Retinal pigment epithelial cell (primary cell): Measurements from ENCODE around the gene ZNHIT1.

ENCODE experiments used
- DNase-seq: peaks from one replicate; pipeline ENCODE4 v3.0.0-alpha.2; 2010; ENCODE audit warnings: low read depth
- H3K4me3 ChIP-seq: 2 replicates; pipeline ENCODE4 v1.5.1; 2011; ENCODE audit warnings: mild to moderate bottlenecking, low read length, control low read depth, moderate library complexity
- TF ChIP-seq, protein P1 (sequence below): conservative IDR thresholded peaks from 2 replicates; pipeline ENCODE4 v1.5.1; 2011; ENCODE audit warnings: low read depth, low read length, control low read depth, inconsistent platforms

Gene ZNHIT1

DNA sequence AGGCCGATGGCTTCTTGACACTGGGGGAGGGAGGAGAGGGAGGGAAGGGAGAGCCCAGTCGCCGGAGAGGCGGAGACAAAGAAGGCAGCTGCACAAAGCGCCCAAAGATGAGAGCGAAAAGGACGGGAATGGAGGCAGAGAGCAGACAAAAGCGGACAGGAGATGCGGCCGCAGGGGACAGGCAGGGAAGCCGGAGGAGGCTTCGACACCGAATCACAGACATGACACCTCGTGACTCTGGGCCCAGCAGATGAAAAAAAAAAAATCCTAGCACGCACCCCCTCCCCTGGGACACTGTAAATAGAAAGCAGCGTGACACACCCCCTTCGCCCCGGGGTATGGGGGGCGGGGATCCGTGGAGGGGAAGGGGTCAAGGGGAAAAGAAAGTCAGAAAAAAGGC, 38.8 kb upstream of the ZNHIT1 start:
- TF ChIP-seq, protein P1, sequence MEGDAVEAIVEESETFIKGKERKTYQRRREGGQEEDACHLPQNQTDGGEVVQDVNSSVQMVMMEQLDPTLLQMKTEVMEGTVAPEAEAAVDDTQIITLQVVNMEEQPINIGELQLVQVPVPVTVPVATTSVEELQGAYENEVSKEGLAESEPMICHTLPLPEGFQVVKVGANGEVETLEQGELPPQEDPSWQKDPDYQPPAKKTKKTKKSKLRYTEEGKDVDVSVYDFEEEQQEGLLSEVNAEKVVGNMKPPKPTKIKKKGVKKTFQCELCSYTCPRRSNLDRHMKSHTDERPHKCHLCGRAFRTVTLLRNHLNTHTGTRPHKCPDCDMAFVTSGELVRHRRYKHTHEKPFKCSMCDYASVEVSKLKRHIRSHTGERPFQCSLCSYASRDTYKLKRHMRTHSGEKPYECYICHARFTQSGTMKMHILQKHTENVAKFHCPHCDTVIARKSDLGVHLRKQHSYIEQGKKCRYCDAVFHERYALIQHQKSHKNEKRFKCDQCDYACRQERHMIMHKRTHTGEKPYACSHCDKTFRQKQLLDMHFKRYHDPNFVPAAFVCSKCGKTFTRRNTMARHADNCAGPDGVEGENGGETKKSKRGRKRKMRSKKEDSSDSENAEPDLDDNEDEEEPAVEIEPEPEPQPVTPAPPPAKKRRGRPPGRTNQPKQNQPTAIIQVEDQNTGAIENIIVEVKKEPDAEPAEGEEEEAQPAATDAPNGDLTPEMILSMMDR = no peak
- H3K4me3 ChIP-seq = no peak overlapping the region
- DNase-seq = no peak

DNA sequence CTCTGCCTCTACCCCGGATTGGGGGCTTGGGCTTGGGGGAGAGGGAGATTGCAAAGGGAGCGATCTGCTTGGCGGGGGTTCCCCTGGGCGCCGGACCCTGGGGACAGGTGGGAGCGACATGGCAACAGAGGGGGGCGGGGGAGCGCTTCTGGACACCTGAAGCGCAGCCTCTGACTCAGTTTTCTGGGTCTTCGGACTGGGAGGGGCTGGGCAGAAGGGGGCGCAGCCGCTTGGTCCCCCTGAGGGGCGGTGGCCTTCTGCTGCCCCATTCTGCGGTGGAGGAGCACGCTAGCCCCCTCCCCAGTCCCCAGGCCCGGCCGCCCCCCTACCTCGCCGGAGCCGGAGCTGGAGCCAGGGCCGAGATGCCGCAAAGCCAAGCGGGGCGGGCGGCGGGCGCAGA, 38.3 kb upstream of the ZNHIT1 start:
- H3K4me3 ChIP-seq = no peak overlapping the region
- no peak for DNase-seq

DNA sequence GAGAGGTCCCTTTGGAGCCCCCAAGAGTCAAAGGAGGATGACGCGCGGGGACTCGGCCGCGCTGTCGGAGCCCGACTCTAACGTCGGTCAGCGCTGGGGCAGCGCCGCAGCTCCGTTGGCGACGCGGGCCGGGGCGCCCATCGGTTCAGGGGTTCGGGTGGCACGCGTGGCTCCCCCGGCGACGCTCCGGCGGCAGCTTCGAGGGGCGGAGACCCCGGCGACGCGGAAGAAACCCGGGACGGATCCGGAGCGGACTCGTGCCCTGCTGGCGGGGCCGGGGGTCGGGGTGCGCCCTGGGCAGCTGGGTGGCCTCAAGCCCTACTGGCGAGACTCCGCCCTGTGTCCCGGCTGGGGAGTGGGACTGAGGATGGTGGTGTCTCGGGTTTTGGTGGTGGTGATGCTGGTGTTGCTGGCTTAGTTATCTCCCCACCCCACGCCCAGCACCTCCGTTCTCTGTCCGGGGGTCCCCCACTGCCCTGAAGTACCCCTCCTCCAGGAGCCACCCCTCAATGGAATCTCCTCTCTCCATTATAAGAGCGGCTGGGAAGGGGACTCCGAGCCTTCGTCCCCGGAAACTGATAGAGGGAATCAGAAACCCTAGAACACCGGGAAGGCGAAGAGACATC, 37.7 kb upstream of the ZNHIT1 start, which contains the start of gene NAT16:
Gene NAT16 (minus strand): TSS at position 164 of the 626 bp plus-strand sequence. CDS start 5,486 bp downstream, outside the sequence.
- TF ChIP-seq, protein P1 = no peak
- DNase-seq = no peak
- no peak within 1 kb of the TSS for H3K4me3 ChIP-seq

More for the DNA sequence above, 38.3 kb upstream of the ZNHIT1 start:
- TF ChIP-seq, protein P1 = no peak

DNA sequence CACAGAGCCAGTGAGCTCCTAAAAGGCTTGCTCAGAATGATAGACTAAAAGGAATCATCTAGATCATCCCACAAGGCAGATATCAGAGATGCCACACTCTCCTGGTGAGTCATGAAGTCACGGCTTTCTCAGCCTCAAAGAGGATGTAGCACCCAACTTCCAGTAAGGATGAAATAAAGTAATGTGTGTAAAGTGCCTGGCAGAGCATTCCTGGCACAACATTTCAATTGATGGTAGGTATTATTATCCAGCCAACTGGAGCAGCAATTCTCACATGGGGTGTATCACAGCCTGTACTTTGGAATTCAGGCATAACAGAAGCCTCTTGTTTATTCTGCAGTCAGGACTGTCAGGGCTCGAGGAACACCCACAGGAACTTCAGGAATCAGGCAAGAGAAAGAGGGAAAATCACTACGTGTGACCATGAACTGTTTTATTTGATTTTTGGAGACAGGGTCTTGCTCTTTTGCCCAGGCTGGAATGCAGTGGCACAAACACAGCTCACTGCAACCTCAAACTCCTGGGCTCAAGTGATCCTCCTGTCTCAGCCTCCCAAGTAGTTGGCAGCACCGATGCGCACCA, 32.6 kb upstream of the ZNHIT1 start:
- TF ChIP-seq, protein P1 = no peak
- DNase-seq = no peak
- no peak overlapping the region for H3K4me3 ChIP-seq

DNA sequence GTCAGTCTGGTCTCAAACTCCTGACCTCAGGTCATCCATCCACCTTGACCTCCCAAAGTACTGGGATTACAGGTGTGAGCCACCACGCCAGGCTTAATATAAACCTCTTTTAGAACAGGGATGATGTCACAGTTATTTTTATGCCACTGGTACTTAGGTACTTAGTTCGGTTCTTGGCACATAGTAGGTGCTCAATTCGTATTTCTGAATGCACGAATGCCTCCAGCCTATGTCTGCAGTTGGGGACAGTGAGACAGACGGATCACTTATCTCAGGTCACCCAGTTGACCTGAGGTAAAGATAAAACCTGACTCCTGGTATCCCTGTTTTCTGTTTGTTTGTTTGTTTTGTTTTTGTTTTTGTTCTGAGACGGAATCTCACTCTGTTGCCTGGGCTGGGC, 31.8 kb upstream of the ZNHIT1 start:
- DNase-seq = no peak
- TF ChIP-seq, protein P1 = no peak
- H3K4me3 ChIP-seq = no peak overlapping the region

DNA sequence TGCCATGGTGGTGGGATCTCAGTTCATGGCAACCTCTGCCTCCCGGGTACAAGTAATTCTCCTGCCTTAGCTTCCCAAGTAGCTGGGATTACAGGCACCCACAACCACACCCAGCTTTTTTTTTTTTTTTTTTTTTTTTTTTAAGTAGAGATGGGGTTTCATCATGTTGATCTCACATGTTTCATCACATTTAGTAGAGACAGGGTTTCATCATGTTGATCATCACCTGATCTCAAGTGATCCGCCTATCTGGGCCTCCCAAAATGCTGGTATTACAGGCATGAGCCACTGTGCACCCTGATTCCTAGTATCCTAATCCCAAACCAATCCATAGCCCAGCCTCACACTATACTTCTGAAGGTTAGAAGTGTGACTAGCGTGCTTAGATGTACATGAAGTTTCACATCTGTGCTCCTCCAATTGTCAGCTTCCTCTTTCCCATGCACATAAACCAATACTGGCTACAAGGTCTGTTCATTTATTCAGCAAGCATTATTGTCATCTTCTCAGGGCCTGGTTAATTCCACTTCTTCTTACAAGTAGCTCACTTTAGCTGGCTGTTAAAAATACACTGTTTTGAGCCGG, 31.0 kb upstream of the ZNHIT1 start:
- TF ChIP-seq, protein P1 = no peak
- no peak for DNase-seq
- H3K4me3 ChIP-seq = no peak overlapping the region

DNA sequence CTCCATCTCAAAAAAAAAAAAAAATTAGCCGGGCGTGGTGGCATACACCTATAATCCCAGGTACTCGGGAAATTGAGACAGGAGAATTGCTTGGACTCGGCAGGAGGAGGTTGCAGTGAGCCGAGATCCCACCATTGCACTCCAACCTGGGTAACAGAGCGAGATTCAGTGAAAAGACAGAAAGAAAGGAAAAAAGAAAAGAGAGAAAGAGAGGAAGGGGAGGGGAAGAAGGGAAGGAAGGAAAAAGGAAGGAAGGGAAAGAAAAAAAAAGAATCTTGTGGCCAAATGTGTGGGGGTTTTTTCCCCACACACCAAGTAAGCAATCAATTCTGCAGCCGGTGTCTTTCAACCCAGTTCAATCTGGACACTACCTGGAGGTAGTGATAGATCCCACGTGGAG, 28.9 kb upstream of the ZNHIT1 start:
- no peak for DNase-seq
- TF ChIP-seq, protein P1 = no peak
- no peak overlapping the region for H3K4me3 ChIP-seq
